ENCODE data around the gene PROK2. TPM values are rescaled to one million over a fixed set of nuclear protein-coding genes. Genes with fewer than 3 reads are reported as not detected.
A peak's percentile ranks its signal among the peaks of the same experiment; 100 is the strongest.

Gene PROK2
- total RNA-seq, 2 experiments from 2014 or later: 1.3 to 1.4 TPM

DNA sequence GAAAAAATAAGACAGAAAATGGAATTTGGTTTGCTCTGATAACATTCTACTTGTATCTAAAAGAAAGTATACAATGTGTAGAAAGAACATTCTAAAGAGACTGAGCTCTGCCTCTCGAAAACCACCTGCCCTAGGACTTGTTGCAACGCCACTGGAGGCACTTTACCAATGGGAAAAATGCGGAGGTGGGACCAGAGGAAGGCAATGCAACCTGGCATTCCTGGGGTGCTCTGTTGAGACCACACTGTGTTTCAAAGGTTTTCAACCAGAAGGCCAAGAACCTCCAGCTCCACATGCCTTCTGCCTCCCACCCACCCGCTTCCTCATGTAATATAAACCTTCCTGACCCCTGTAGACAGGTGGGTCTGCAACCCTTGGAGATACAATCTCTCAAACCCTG lies 4.5 kb downstream of the PROK2 start:
- Mint-ChIP-seq H3K9me3 (no peaks in the 10 kb centered on the region), H3K27me3 (peaks cover 78% of the 10 kb centered on the region), H3K27ac (peak overlapping the region; percentile 10), H3K4me3 (no peak overlapping the region), H3K36me3 (ENCODE audit: low read depth) (no peaks in the 10 kb centered on the region), H3K4me1 (ENCODE audit: low read depth) (peaks cover 29% of the 10 kb centered on the region)
- DNase-seq (no peak), ATAC-seq (ENCODE audit: poor library complexity) (no peak)
- Histone ChIP-seq H3K4me1 (ENCODE audit: insufficient read depth, low read length) (peaks cover 22% of the 10 kb centered on the region), H3K27me3 (ENCODE audit: control insufficient read depth in 1 of 2, insufficient read depth in 2 of 2, low read length in 2 of 2) (peaks cover 27 to 58% of the 10 kb centered on the region in 2 experiments), H3K4me3 (ENCODE audit: low read length) (no peak overlapping the region), H3K9me3 (ENCODE audit: control insufficient read depth in 1 of 2, insufficient read depth in 1 of 2, low read length in 2 of 2) (peaks cover 0 to 3% of the 10 kb centered on the region in 2 experiments), H3K36me3 (ENCODE audit: insufficient read depth, low read length) (no peaks in the 10 kb centered on the region), H3K27ac (ENCODE audit: low read depth in 1 of 2, low read length in 2 of 2) (no peak overlapping the region)
- ChIA-PET CTCF (no interaction called here), POLR2A (no interaction called here)
- TF ChIP-seq, protein P1, sequence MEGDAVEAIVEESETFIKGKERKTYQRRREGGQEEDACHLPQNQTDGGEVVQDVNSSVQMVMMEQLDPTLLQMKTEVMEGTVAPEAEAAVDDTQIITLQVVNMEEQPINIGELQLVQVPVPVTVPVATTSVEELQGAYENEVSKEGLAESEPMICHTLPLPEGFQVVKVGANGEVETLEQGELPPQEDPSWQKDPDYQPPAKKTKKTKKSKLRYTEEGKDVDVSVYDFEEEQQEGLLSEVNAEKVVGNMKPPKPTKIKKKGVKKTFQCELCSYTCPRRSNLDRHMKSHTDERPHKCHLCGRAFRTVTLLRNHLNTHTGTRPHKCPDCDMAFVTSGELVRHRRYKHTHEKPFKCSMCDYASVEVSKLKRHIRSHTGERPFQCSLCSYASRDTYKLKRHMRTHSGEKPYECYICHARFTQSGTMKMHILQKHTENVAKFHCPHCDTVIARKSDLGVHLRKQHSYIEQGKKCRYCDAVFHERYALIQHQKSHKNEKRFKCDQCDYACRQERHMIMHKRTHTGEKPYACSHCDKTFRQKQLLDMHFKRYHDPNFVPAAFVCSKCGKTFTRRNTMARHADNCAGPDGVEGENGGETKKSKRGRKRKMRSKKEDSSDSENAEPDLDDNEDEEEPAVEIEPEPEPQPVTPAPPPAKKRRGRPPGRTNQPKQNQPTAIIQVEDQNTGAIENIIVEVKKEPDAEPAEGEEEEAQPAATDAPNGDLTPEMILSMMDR (IDR thresholded peaks at IDR 0.05): no peak
- intact Hi-C loops (cut with DNase I, micrococcal nuclease): loop anchor here in 1 of 2 experiments (5.0 kb wide), 1 partner anchor 68 kb away; no protein-coding TSS in a partner anchor

DNA sequence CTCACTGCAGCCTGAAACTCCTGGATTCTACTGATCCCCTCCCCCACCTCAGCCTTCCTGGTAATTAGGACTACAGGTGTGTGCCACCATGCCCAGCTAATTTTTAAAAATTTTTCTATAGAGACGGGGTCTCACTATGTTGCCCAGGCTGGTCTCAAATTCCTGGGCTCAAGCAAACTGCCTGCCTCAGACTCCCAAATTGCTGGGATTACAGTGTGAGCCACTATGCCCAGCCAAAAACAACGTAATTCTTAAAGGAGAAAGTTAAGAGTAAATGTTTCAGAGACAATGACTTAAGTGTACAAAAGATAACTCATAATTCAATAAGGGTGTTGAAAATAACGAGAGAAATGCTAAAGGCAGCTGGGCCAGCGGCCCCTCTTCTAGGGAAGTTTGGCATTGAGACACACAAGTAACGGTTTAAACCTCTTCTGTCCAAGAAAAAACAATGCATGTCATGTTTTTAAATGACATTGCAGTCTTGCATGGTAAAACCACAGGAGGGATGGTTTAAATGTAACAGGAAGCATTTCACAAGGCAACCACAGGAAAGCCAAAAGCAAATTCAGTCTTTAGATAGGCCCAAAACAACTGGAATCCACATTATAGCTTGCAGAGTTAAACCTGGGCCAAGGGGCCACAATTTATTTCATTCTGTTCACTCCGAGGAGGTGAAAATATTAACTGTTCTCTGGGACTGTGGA lies 5.1 kb downstream of the PROK2 start:
- Histone ChIP-seq H3K36me3 (ENCODE audit: insufficient read depth, low read length) (no peaks in the 10 kb centered on the region), H3K4me3 (ENCODE audit: low read length) (no peak overlapping the region), H3K27ac (ENCODE audit: low read depth in 1 of 2, low read length in 2 of 2) (no peak overlapping the region), H3K4me1 (ENCODE audit: insufficient read depth, low read length) (peaks cover 19% of the 10 kb centered on the region), H3K27me3 (ENCODE audit: control insufficient read depth in 1 of 2, insufficient read depth in 2 of 2, low read length in 2 of 2) (peaks cover 25 to 55% of the 10 kb centered on the region in 2 experiments), H3K9me3 (ENCODE audit: control insufficient read depth in 1 of 2, insufficient read depth in 1 of 2, low read length in 2 of 2) (peaks cover 0 to 2% of the 10 kb centered on the region in 2 experiments)
- TF ChIP-seq, protein P1 (IDR thresholded peaks at IDR 0.05): no peak
- H3K9me3 Mint-ChIP-seq: no peaks in the 10 kb centered on the region
- peak overlapping the region; percentile 10 for H3K27ac Mint-ChIP-seq
- no peak overlapping the region for H3K4me3 Mint-ChIP-seq
- H3K36me3 Mint-ChIP-seq (ENCODE audit: low read depth): no peaks in the 10 kb centered on the region
- peaks cover 27% of the 10 kb centered on the region for H3K4me1 Mint-ChIP-seq (ENCODE audit: low read depth)
- CTCF ChIA-PET: no interaction called here
- intact Hi-C loops (cut with DNase I, micrococcal nuclease): loop anchor here in 1 of 2 experiments (5.0 kb wide), 1 partner anchor 68 kb away; no protein-coding TSS in a partner anchor
- POLR2A ChIA-PET: no interaction called here
- ATAC-seq (ENCODE audit: poor library complexity) (peak; percentile 11), DNase-seq (peak in 3 of 14 experiments; percentile 20 to 34 (median 21))
- H3K27me3 Mint-ChIP-seq: peaks cover 75% of the 10 kb centered on the region

DNA sequence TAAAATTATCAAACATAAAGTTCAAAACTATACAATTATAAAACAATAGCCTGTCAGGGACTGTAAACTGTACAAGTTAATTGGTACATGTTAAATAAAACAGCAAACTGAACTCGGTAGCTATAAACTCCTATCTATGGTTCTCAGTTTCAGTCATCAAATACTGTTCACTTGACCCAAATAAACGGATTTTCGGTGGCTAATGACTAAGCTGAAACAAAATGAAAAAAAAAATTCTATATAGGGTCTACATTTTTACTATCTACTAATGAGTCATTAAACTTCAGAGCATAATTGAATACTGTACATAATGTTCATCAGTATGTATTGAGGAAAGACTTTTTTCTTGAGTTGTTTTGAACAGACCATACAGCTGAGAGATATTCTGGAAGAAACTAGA lies 6.6 kb downstream of the PROK2 start:
- peaks cover 17% of the 10 kb centered on the region for H3K4me1 Mint-ChIP-seq (ENCODE audit: low read depth)
- H3K36me3 ChIP-seq (ENCODE audit: insufficient read depth, low read length): no peaks in the 10 kb centered on the region
- H3K4me3 Mint-ChIP-seq: no peak overlapping the region
- TF ChIP-seq, protein P1 (IDR thresholded peaks at IDR 0.05): no peak
- H3K4me1 ChIP-seq (ENCODE audit: insufficient read depth, low read length): peaks cover 12% of the 10 kb centered on the region
- H3K27ac ChIP-seq (ENCODE audit: low read depth in 1 of 2, low read length in 2 of 2): no peak overlapping the region
- POLR2A ChIA-PET: no interaction called here
- H3K27me3 Mint-ChIP-seq: peaks cover 61% of the 10 kb centered on the region
- no peak overlapping the region for H3K4me3 ChIP-seq (ENCODE audit: low read length)
- no peaks in the 10 kb centered on the region for H3K36me3 Mint-ChIP-seq (ENCODE audit: low read depth)
- ATAC-seq (ENCODE audit: poor library complexity) (no peak), DNase-seq (no peak)
- H3K9me3 ChIP-seq (ENCODE audit: control insufficient read depth in 1 of 2, insufficient read depth in 1 of 2, low read length in 2 of 2): no peaks in the 10 kb centered on the region
- CTCF ChIA-PET: interaction anchor here (1.1 kb wide), 1 partner anchor 81 kb away, joined by 4 read pairs; no protein-coding TSS in a partner anchor
- intact Hi-C loops (cut with DNase I, micrococcal nuclease): no loop called here
- no peak overlapping the region for H3K27ac Mint-ChIP-seq
- no peaks in the 10 kb centered on the region for H3K9me3 Mint-ChIP-seq
- H3K27me3 ChIP-seq (ENCODE audit: control insufficient read depth in 1 of 2, insufficient read depth in 2 of 2, low read length in 2 of 2): peaks cover 17 to 41% of the 10 kb centered on the region in 2 experiments
